Prostate gland (tissue), 2 donors: ENCODE results near the gene ADGRG6. TPM values are rescaled to one million over a fixed set of nuclear protein-coding genes. Genes with fewer than 3 reads are reported as not detected.
"Not testable (repeated sequence)": the region's sequence is repeated elsewhere in the genome, so short reads cannot be mapped to it uniquely, and the experiment has no call there.

ENCODE experiments used
- DNase-seq: peaks from one replicate; pipeline ENCODE4 v3.0.0-alpha.2; 2019; ENCODE audit warnings: low spot score
- H3K27ac ChIP-seq, 2 donors: fragments of 200-600 bp; sonication (generic); 2 replicates each; pipeline ENCODE4 v1.5.1; 2017 to 2019
- H3K27me3 ChIP-seq: fragments of 200-600 bp; sonication (generic); replicated peaks from 2 replicates; pipeline ENCODE4 v1.5.1; 2019; ENCODE audit not compliant: insufficient read depth
- H3K36me3 ChIP-seq, 2 donors: fragments of 200-600 bp; sonication (generic); 1 replicate in 1 of 2; 2 replicates in 1 of 2; pipeline versions ENCODE4 v1.5.1 to v1.8.1; 2017 to 2019
- H3K4me1 ChIP-seq: fragments of 200-600 bp; sonication (generic); replicated peaks from 2 replicates; pipeline ENCODE4 v1.5.1; 2019
- H3K4me3 ChIP-seq, 2 donors: fragments of 200-600 bp; sonication (generic); 2 replicates each; pipeline ENCODE4 v1.5.1; 2017 to 2019
- H3K9me3 ChIP-seq: fragments of 200-600 bp; sonication (generic); 2 replicates; pipeline ENCODE4 v1.5.1; 2017
- POLR2A ChIP-seq: fragments of 450-650 bp; IDR thresholded peaks from one replicate; pipeline ENCODE4 v1.6.1; 2016; ENCODE audit warnings: antibody characterized with exemption, mild to moderate bottlenecking
- POLR2AphosphoS5 ChIP-seq: sonication (generic); formaldehyde crosslinking; IDR thresholded peaks from one replicate; pipeline ENCODE4 v1.6.1; 2017; ENCODE audit warnings: antibody characterized with exemption
- WGBS: methylation state at CpG from one replicate; pipeline ENCODE4 v1.1.5; 2018; 5-methylcytosine and 5-hydroxymethylcytosine counted together
- intact Hi-C: fragments of 100-400 bp; cut with DNase I; formaldehyde crosslinking; loops from one replicate; pipeline ENCODE4 v1.14.2; 2022
- total RNA-seq, 2 donors: library from RNA; depleted of rRNA; stranded (reverse); fragments of >200 nt; gene quantifications; one replicate each; pipeline ENCODE4 v1.1.0, GENCODE V29; 2016
- TF ChIP-seq, protein P1 (sequence below), 4 experiments: fragments of 200-600 bp in 2 of 4; fragments of 450-650 bp in 2 of 4; sonication (generic) in 2 of 4; IDR thresholded peaks; 1 replicate in 3 of 4; 2 replicates in 1 of 4; pipeline ENCODE4 v1.5.1; 2016 to 2019; ENCODE audit warnings: antibody characterized with exemption in 4 of 4, mild to moderate bottlenecking in 2 of 4, moderate library complexity in 2 of 4

ADGRG6 gene
- total RNA-seq, 2 donors from 2014 or later = 13.5 to 18.0 TPM

DNA sequence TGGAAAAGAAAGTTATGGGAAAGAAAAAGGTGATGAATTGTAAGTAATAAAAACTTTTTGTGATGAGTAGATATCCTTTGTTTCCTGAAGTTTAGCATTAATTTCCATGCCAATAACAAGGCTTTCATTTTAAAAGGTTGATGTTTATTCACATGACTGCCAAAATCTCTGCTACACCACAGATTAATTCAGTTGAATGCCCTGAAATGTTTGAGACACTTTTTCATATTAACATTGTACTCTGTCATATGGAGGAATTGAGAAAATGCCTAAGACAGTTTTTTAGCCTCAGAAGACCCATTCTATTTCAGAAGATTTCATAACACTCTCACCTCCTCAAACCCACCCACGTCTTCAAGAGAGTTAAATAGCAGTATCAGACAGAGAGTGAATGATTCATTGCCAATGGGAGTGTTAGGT lies 115.5 kb downstream of the ADGRG6 start:
- no peaks in the 10 kb centered on the region for H3K36me3 ChIP-seq
- no peak overlapping the region for H3K27ac ChIP-seq
- DNase-seq = no peak
- H3K4me3 ChIP-seq = no peak overlapping the region
- H3K9me3 ChIP-seq = no peaks in the 10 kb centered on the region
- H3K4me1 ChIP-seq = no peaks in the 10 kb centered on the region
- intact Hi-C loops = no loop called here
- WGBS = 68% methylated on average over 1 of the region's 1 CpG
- no peak for TF ChIP-seq POLR2AphosphoS5
- no peak for TF ChIP-seq POLR2A
- TF ChIP-seq, protein P1, sequence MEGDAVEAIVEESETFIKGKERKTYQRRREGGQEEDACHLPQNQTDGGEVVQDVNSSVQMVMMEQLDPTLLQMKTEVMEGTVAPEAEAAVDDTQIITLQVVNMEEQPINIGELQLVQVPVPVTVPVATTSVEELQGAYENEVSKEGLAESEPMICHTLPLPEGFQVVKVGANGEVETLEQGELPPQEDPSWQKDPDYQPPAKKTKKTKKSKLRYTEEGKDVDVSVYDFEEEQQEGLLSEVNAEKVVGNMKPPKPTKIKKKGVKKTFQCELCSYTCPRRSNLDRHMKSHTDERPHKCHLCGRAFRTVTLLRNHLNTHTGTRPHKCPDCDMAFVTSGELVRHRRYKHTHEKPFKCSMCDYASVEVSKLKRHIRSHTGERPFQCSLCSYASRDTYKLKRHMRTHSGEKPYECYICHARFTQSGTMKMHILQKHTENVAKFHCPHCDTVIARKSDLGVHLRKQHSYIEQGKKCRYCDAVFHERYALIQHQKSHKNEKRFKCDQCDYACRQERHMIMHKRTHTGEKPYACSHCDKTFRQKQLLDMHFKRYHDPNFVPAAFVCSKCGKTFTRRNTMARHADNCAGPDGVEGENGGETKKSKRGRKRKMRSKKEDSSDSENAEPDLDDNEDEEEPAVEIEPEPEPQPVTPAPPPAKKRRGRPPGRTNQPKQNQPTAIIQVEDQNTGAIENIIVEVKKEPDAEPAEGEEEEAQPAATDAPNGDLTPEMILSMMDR (IDR thresholded peaks at IDR 0.05) = no peak
- no peaks in the 10 kb centered on the region for H3K27me3 ChIP-seq

DNA sequence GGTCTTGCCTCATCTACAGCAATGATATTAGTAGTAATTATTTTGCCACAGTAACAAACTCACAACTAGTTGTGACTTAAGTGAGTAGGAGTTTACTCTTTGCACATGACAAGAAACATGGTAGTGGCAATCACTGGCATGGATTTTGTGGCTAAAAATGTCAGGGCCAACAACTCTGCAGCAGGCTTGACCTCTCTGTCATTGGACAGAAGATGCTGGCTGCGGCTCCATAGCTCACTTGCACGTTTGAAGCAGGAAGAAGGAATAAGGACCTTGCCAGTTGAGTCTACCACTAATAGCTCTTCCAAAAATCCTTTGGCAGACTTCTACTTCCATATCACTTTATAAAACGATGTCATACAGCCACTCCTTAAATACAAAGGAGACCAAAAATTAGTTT lies 117.3 kb downstream of the ADGRG6 start:
- H3K4me3 ChIP-seq = no peak overlapping the region
- WGBS = 75% methylated on average over 3 of the region's 3 CpGs
- H3K4me1 ChIP-seq = no peaks in the 10 kb centered on the region
- H3K27me3 ChIP-seq = no peaks in the 10 kb centered on the region
- H3K27ac ChIP-seq = no peak overlapping the region
- intact Hi-C loops = no loop called here
- H3K9me3 ChIP-seq = no peaks in the 10 kb centered on the region
- no peak for DNase-seq
- no peaks in the 10 kb centered on the region for H3K36me3 ChIP-seq
- TF ChIP-seq, protein P1 (IDR thresholded peaks at IDR 0.05) = no peak
- TF ChIP-seq POLR2AphosphoS5 (no peak), POLR2A (no peak)

DNA sequence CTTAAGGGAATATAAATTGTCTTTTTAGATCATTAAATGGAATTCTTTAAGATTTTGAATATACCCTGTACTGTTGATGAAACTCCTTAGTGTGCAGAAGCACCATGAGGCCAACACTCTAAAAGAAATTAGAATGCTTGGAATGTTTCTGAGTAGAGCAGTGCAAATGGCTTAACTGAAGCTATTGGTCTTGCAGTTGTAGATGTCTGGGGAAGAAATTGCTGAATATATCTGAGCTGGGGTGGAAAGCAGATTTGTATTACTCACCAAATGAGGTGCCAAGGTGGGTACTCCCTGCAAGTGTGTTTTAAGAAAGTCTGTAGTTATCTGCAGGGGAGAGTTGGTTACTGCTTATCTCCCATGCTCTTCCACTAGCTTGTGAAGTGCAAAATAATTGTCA lies 119.0 kb downstream of the ADGRG6 start:
- H3K27ac ChIP-seq = no peak overlapping the region
- H3K4me3 ChIP-seq = no peak overlapping the region
- no peaks in the 10 kb centered on the region for H3K36me3 ChIP-seq
- TF ChIP-seq POLR2A = no peak
- TF ChIP-seq POLR2AphosphoS5 = no peak
- TF ChIP-seq, protein P1 (IDR thresholded peaks at IDR 0.05) = no peak
- DNase-seq = no peak
- H3K27me3 ChIP-seq = no peaks in the 10 kb centered on the region
- H3K9me3 ChIP-seq = no peaks in the 10 kb centered on the region
- no peaks in the 10 kb centered on the region for H3K4me1 ChIP-seq
- intact Hi-C loops = no loop called here

DNA sequence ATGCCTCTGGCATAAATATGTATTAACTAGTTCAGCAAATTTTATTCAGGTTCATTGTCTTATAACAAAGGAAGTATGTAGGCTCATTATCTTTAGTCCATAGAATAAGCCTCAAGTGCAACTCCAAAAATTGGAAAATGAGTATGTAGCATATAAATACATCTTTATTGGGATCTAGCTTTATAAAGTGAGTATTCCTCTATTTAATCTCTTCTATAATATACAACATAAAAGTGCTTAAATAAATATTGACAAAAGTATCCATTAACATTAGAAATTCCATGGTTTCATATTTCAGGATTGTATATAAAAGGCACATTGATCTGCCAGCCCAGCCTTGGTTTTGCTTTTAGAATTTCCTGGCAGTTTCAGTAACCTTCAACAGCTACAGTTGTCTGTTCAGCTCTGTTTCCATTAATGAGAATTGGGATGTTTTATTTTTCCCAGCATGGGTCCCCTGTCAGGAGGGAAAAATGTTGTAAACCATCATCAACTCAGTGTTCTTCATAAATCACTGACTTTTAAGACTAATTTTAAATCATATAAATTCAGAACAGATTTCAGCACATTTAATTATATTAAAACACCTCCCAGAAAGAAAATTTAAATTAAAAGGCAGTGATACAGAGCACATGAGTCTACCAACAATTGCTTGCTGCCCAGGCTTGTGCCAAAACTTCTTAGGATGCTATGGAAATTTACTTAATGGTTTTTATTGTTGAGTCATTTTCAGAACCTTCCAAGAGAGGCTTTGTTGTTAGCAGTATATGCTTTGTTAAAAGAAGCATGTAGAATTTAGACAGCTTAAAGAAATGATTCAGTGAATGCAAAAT lies 119.7 kb downstream of the ADGRG6 start:
- H3K4me1 ChIP-seq = no peaks in the 10 kb centered on the region
- H3K9me3 ChIP-seq = no peaks in the 10 kb centered on the region
- intact Hi-C loops = no loop called here
- H3K36me3 ChIP-seq = no peaks in the 10 kb centered on the region
- H3K27ac ChIP-seq = no peak overlapping the region
- DNase-seq = no peak
- H3K27me3 ChIP-seq = no peaks in the 10 kb centered on the region
- TF ChIP-seq POLR2AphosphoS5 (no peak), POLR2A (no peak)
- TF ChIP-seq, protein P1 (IDR thresholded peaks at IDR 0.05) = no peak
- no peak overlapping the region for H3K4me3 ChIP-seq

- DNase-seq, H3K4me1 ChIP-seq, H3K9me3 ChIP-seq, H3K4me3 ChIP-seq, intact Hi-C loops, H3K36me3 ChIP-seq, H3K27ac ChIP-seq, H3K27me3 ChIP-seq: not testable (repeated sequence)
- WGBS = 100% methylated on average over 2 of the region's 2 CpGs
Measured at GRCh38 chr6:142426444-142427132, 124.8 kb downstream of the ADGRG6 start.

DNA sequence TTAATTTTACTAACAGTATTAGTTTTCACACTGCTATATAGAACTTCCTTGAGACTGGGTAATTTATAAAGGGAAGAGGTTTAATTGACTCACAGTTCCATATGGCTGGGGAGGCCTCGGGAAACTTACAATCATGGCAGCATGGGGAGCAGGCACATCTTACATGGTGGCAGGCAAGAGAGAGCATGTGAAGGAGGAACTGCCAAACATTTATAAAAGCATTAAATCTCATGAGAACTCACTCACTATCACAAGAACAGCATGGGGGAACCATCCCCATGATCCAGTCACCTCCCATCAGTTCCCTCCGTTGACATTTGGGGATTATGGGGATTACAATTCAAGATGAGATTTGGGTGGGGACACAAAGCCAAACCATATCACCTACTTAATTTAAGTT lies 126.7 kb downstream of the ADGRG6 start:
- intact Hi-C loops, H3K36me3 ChIP-seq, DNase-seq, H3K27me3 ChIP-seq, H3K4me3 ChIP-seq, H3K4me1 ChIP-seq, H3K9me3 ChIP-seq, H3K27ac ChIP-seq: not testable (repeated sequence)
- 100% methylated on average over 2 of the region's 2 CpGs for WGBS
